Activated effector memory CD4-positive, alpha-beta T cell treated with Interleukin-2 at 50 U/mL for 16 hours (primary cell): ENCODE results near the gene HTATIP2.
"Not testable (repeated sequence)": the region's sequence is repeated elsewhere in the genome, so short reads cannot be mapped to it uniquely, and the experiment has no call there.

ENCODE experiments used
- DNase-seq: peaks from one replicate; pipeline ENCODE4 v3.0.0-alpha.2; 2020

Gene HTATIP2

GRCh38 chr11:20372081-20372626, 8.6 kb downstream of the HTATIP2 start:
- no peak for DNase-seq

- no peak for DNase-seq
Observed at GRCh38 chr11:20373147-20373546, 9.6 kb downstream of the HTATIP2 start.

- DNase-seq: no peak
Observed at GRCh38 chr11:20373568-20374209, 10.2 kb downstream of the HTATIP2 start.

- no peak for DNase-seq
Observed at GRCh38 chr11:20374741-20375300, 11.3 kb downstream of the HTATIP2 start.

- DNase-seq: no peak
Observed at GRCh38 chr11:20376162-20376730, 12.7 kb downstream of the HTATIP2 start.

GRCh38 chr11:20385996-20386395, 22.5 kb downstream of the HTATIP2 start:
- DNase-seq: not testable (repeated sequence)

- peak; percentile 97 for DNase-seq
Observed at GRCh38 chr11:20387261-20388095, 24.0 kb downstream of the HTATIP2 start, which contains the start of gene PRMT3. PRMT3 (plus strand) TSS chr11:20387716; CDS start chr11:20387747, 31 bp downstream.

- DNase-seq: no peak
Observed at GRCh38 chr11:20388096-20389055, 24.9 kb downstream of the HTATIP2 start.

GRCh38 chr11:20397281-20397680, 33.8 kb downstream of the HTATIP2 start:
- DNase-seq: no peak

- no peak for DNase-seq
Observed at GRCh38 chr11:20399498-20399897, 36.0 kb downstream of the HTATIP2 start.

GRCh38 chr11:20403059-20403458, 39.5 kb downstream of the HTATIP2 start:
- DNase-seq: no peak

- DNase-seq: no peak
Observed at GRCh38 chr11:20406484-20406883, 43.0 kb downstream of the HTATIP2 start.

GRCh38 chr11:20407344-20407743, 43.8 kb downstream of the HTATIP2 start:
- DNase-seq: no peak

GRCh38 chr11:20415432-20415831, 51.9 kb downstream of the HTATIP2 start:
- DNase-seq: no peak

- DNase-seq: no peak
Observed at GRCh38 chr11:20417771-20418170, 54.3 kb downstream of the HTATIP2 start.

- DNase-seq: no peak
Observed at GRCh38 chr11:20421946-20422345, 58.4 kb downstream of the HTATIP2 start.

- DNase-seq: no peak
Observed at GRCh38 chr11:20429216-20429615, 65.7 kb downstream of the HTATIP2 start.
